ENCODE results near the gene ERC2.

ERC2 gene

DNA sequence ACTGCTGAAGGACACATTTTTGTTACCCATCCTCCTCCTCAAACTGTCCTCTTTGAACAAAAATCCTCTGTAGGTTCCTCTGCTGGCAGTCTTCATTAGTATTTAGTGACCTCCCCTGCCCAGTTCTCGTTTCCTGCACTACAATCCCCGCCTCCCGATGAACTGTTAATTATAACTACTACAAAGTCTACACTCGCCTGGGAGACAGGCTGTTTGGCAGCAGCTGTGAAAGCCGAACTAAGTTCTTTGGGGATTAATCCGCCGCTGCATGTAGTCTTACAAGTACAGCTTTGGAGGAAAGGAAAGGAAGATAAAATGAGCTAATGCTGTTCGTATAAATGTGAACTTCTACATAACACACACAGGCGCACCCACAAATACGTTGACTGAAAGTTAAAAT, 821.2 kb downstream of the ERC2 start:
- no peak for DNase-seq (ENCODE audit: low read depth, low spot score)

- no peak for DNase-seq (ENCODE audit: low read depth, low spot score)
Observed at GRCh38 chr3:55646121-55646520, 822.1 kb downstream of the ERC2 start.

DNA sequence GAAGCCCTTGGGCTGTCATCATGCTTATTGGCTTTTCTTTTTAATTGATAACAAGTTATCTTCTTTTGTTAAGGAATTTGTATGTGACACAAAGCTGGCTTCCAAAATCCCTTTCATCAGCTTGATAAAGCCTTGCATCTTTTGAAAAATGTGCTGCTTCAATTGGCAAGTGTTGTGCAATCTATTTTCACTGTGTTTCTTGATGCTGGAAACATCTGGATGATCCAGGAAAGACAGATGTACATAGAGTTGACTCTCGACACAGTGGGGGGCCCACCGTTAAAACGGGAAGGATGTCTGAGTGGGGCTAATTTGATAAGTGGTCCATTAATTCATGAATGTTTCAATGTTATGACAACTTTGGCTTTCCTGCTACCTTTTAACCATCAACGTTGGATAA, 822.8 kb downstream of the ERC2 start:
- DNase-seq (ENCODE audit: low read depth, low spot score): no peak

DNA sequence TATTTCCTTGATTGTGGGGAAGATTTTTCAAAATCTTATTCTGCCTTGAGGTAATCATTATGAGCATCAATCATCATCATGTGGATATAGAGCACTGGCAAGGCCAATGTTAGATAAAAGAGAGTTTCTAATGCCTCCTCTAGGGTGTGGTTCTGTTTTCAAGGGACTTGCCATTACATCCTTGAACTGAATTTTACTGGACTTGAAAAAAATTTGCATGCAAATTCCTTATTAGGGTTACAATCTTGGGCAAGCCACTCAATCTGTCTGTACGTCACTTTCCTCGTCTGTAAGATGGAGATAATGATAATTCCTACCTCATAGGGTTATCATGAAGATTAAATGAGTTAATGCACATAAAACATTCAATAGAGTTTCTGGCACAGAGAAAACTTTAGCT, 825.0 kb downstream of the ERC2 start:
- DNase-seq (ENCODE audit: low read depth, low spot score): no peak

- no peak for DNase-seq (ENCODE audit: low read depth, low spot score)
Observed at GRCh38 chr3:55641964-55642363, 826.3 kb downstream of the ERC2 start.

GRCh38 chr3:55639896-55640765, 828.1 kb downstream of the ERC2 start:
- no peak for DNase-seq (ENCODE audit: low read depth, low spot score)

DNA sequence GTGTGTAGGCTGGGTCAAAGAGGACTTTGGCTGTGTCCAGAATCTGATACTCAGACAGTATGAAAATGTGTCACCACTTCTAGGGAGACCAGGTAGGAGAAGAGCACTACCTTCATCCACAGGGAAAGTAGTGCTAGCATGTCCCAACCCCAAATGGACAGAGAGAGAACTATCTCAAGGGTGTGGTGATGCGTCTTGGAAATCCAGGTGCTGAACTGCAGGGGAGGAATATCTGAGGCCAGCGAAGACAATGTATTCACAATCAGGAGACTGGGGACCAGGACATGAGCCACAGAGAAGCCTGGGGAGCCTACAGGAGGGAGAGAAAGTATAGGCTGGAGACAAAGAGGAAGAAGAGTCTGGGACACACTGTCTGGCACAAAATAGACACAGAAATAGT, 829.1 kb downstream of the ERC2 start:
- DNase-seq (ENCODE audit: low read depth, low spot score): no peak

DNA sequence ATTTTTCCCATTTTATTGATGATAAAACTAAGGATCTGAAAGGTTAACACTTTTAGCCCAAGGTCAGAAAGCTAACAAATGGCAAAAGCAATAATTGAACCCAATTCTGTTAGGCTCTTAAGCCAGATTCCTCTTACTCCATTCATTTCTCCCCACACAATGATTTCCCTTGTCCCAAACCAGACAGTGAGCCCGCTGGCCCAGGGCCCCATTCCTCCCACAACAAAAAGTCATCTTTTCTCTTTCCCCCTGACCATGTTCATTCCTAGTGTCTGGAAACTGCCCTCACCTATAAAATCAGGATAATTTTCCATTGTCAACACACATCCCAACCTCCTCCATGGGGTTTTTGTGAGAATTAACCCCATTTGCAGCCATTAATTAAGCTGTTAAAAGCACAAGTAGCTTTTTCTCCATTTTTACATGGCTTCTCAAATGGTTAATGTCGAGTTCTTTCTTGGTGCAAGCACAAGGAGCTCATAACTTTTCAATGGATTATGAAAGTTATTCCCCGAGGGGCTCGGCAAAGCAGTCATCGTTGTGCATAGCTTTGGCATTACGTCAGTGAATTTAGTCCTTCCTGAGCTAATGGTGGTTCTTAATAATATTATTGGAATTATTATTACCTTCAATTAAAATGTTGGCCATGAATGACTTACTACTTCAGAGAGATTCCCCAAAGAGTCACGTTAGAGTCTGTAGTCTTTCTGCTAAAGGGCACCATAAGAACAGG, 830.2 kb downstream of the ERC2 start:
- no peak for DNase-seq (ENCODE audit: low read depth, low spot score)

DNA sequence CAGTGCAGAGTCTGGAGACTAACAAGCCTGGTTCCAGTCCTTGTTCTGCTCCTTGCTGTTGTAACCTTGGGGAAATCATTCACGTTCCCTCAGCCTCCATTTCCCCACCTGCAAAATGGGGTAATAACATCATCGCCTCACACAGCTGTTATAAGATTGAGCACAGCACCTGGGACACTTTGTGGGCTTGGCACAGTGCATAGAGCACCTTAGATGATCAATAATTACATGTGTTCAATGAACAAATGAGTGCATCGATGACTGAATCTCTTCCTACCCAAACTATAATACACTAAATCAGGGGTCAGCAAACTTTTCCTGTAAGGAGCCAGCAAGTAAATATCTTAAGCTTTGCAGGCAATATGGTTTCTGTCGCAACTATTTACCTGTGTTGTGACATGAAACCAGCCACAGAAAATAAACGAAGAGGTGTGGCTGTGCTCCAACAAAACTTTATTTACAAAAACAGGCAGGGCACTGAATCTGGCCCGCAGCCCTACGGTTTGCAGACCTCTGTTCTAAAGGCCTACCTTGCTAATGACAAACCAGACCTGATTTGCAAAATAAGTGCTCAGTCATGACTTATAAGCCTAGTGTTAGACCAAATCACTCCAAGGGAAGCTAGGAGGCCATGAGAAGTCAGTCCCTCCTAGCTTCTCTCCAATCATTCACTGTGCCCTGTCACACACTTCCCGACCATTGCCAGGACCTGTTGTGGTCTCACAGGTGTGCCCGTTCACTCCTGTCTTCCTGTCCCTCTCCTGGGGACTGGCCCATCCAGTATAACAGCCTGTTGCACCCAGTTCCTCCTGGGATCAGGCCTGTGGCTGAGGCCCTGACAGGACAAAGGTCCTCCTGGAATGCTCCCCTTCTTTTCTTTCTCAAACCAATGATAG, 831.7 kb downstream of the ERC2 start:
- DNase-seq (ENCODE audit: low read depth, low spot score): no peak

GRCh38 chr3:55634345-55634744, 833.9 kb downstream of the ERC2 start:
- no peak for DNase-seq (ENCODE audit: low read depth, low spot score)

DNA sequence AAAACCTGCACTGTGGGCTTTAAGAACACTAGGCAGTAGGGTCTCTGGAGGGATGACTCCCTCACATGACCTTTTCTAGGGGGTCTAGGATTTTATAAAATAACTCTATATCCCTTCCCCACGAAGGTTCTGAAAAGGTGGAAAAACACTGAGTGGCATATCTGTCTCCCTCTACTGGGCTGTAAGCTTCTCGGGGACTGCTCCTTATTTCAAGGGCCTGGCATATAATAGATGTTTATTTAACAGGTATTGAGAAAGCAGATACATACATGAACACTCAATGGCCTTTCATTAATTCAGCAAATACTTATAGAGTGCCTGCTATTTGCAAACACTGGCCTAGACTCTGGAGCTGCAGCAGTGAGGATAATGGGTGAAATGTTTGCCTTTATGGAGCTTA, 834.9 kb downstream of the ERC2 start:
- DNase-seq (ENCODE audit: low read depth, low spot score): no peak

GRCh38 chr3:55631766-55632331, 836.4 kb downstream of the ERC2 start:
- DNase-seq (ENCODE audit: low read depth, low spot score): no peak

DNA sequence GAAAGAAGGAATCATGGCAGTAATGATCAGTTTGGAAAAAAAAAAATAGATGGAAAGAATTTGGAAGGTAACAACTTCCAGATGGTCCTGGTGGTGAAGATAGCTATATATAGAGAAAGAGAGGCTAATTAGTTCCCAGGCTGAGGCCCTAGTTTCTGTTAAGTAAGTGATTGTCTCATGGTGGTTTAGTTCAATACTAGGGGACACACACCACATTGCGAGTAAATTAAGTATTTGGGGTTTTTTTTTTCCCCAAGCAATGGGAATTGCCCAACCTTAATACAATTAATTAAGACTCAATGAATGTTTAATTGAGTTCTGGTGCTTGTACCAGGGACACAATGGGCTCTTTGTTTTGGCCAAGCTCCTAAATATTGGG, 837.4 kb downstream of the ERC2 start:
- DNase-seq (ENCODE audit: low read depth, low spot score): no peak

- DNase-seq (ENCODE audit: low read depth, low spot score): no peak
Observed at GRCh38 chr3:55630280-55630920, 837.9 kb downstream of the ERC2 start.

DNA sequence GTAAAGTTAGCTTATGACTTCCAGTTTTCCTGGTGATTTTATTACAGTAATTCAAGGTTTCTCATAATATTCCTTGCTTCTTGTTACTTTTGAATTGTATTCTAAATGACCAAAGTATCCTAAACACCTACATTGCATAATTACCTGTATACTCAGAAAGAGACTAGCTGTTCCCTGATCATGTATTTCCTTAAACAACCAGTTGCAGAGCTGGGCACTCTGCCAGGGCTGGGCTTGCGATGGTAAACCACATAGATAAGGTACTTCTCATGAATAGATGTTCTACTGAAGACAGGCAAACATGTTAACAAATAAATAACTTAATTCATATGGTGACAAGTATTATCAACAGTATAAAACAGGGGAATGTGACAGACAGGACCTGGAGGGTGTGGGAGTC, 838.8 kb downstream of the ERC2 start:
- no peak for DNase-seq (ENCODE audit: low read depth, low spot score)

DNA sequence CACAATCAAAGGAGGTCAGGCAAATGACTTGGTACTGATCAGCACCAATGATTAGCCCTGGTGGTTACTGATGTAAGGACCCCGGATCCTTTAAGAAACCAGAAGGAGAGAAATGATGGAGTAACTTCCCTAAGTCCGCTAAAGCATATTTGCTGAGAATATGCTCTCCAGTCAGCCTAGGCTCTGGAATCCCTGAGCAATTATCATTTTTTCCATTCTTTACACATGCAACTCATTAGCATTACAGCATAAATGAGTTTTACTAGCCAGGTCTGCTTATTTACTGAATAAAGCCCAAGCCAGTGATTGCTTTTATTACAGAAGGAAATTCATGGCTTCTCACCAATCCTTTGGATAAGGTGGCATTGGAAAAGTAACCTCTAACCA, 842.0 kb downstream of the ERC2 start:
- DNase-seq (ENCODE audit: low read depth, low spot score): no peak

- no peak for DNase-seq (ENCODE audit: low read depth, low spot score)
Observed at GRCh38 chr3:55624238-55624637, 844.0 kb downstream of the ERC2 start.

GRCh38 chr3:55623786-55624185, 844.5 kb downstream of the ERC2 start:
- DNase-seq (ENCODE audit: low read depth, low spot score): no peak

GRCh38 chr3:55622733-55623132, 845.5 kb downstream of the ERC2 start:
- DNase-seq (ENCODE audit: low read depth, low spot score): no peak

DNA sequence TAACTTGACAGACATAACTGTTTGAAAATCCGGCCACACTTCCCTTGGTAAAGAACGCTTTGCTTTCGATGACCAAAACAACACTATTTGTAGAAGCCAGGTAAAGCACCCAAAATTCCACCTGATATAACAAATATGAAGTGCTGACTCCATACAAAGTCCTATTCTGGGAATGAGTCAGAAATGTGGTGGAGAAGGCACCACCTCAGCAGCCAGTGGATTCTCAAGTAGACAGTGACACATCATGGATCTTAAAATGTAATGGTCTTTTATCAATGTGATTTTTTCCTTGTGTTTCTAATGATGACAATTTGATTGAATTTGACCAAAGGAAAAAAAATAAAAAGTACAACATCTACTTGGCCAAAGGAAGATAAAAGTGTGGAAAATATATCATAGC, 846.2 kb downstream of the ERC2 start:
- no peak for DNase-seq (ENCODE audit: low read depth, low spot score)

DNA sequence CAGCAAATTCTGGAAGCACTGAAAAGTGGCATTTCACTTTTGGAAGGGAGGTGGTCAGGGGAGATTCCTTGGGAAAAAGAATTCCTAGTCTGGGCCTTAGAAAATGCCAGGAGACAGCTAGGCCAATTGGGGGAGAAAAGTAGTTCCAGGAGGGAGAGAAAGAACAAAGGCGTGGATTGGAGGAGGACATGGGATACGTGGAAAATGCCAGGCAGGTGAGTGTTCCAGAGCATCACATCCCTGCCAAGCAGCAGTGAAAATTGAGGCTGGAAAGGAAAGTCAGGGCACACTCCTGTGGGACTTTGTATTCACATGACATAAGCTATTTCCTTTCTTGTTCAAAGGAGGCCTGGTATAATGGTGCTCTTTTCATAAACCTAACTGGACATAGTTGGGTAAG, 846.6 kb downstream of the ERC2 start:
- no peak for DNase-seq (ENCODE audit: low read depth, low spot score)
